Prostate gland (tissue), 2 donors: ENCODE measurements around the gene PCDH9. TPM values are rescaled to one million over a fixed set of nuclear protein-coding genes. Genes with fewer than 3 reads are reported as not detected.

Experiments
- DNase-seq: peaks from one replicate; pipeline ENCODE4 v3.0.0-alpha.2; 2019; ENCODE audit warnings: low spot score
- H3K27ac ChIP-seq, 2 donors: fragments of 200-600 bp; sonication (generic); 2 replicates each; pipeline ENCODE4 v1.5.1; 2017 to 2019
- H3K27me3 ChIP-seq: fragments of 200-600 bp; sonication (generic); replicated peaks from 2 replicates; pipeline ENCODE4 v1.5.1; 2019; ENCODE audit not compliant: insufficient read depth
- H3K36me3 ChIP-seq, 2 donors: fragments of 200-600 bp; sonication (generic); 1 replicate in 1 of 2; 2 replicates in 1 of 2; pipeline versions ENCODE4 v1.5.1 to v1.8.1; 2017 to 2019
- H3K4me1 ChIP-seq: fragments of 200-600 bp; sonication (generic); replicated peaks from 2 replicates; pipeline ENCODE4 v1.5.1; 2019
- H3K4me3 ChIP-seq, 2 donors: fragments of 200-600 bp; sonication (generic); 2 replicates each; pipeline ENCODE4 v1.5.1; 2017 to 2019
- H3K9me3 ChIP-seq: fragments of 200-600 bp; sonication (generic); 2 replicates; pipeline ENCODE4 v1.5.1; 2017
- CTCF ChIP-seq, 4 experiments: fragments of 200-600 bp in 2 of 4; fragments of 450-650 bp in 2 of 4; sonication (generic) in 2 of 4; IDR thresholded peaks; 1 replicate in 3 of 4; 2 replicates in 1 of 4; pipeline ENCODE4 v1.5.1; 2016 to 2019; ENCODE audit warnings: antibody characterized with exemption in 4 of 4, mild to moderate bottlenecking in 2 of 4, moderate library complexity in 2 of 4
- POLR2A ChIP-seq: fragments of 450-650 bp; IDR thresholded peaks from one replicate; pipeline ENCODE4 v1.6.1; 2016; ENCODE audit warnings: antibody characterized with exemption, mild to moderate bottlenecking
- POLR2AphosphoS5 ChIP-seq: sonication (generic); formaldehyde crosslinking; IDR thresholded peaks from one replicate; pipeline ENCODE4 v1.6.1; 2017; ENCODE audit warnings: antibody characterized with exemption
- WGBS: methylation state at CpG from one replicate; pipeline ENCODE4 v1.1.5; 2018; 5-methylcytosine and 5-hydroxymethylcytosine counted together
- intact Hi-C: fragments of 100-400 bp; cut with DNase I; formaldehyde crosslinking; loops from one replicate; pipeline ENCODE4 v1.14.2; 2022
- total RNA-seq, 2 donors: library from RNA; depleted of rRNA; stranded (reverse); fragments of >200 nt; gene quantifications; one replicate each; pipeline ENCODE4 v1.1.0, GENCODE V29; 2016

Gene PCDH9
- total RNA-seq, 2 donors from 2014 or later, result 1.8 to 5.5 TPM

- intact Hi-C loops, result no loop called here
- Histone ChIP-seq H3K4me3 (no peak overlapping the region), H3K27me3 (no peaks in the 10 kb centered on the region), H3K36me3 (no peaks in the 10 kb centered on the region), H3K27ac (no peak overlapping the region), H3K4me1 (no peaks in the 10 kb centered on the region), H3K9me3 (no peaks in the 10 kb centered on the region)
- no peak for TF ChIP-seq POLR2AphosphoS5
- 83% methylated on average over 3 of the region's 3 CpGs for WGBS
- no peak for DNase-seq
Observed at GRCh38 chr13:67076378-67076777, 153.8 kb downstream of the PCDH9 start.

- intact Hi-C loops, result no loop called here
- DNase-seq, result no peak
- no peaks in the 10 kb centered on the region for H3K27me3 ChIP-seq
- TF ChIP-seq POLR2AphosphoS5 (no peak), POLR2A (no peak), CTCF (IDR thresholded peaks at IDR 0.05) (no peak)
- H3K9me3 ChIP-seq, result no peaks in the 10 kb centered on the region
- H3K4me1 ChIP-seq, result no peaks in the 10 kb centered on the region
- 37% methylated on average over 1 of the region's 1 CpG for WGBS
- H3K27ac ChIP-seq, result no peak overlapping the region
- H3K4me3 ChIP-seq, result no peak overlapping the region
- H3K36me3 ChIP-seq, result no peaks in the 10 kb centered on the region
Observed at GRCh38 chr13:67075239-67075638, 154.9 kb downstream of the PCDH9 start.

- WGBS, result 92% methylated on average over 3 of the region's 3 CpGs
- Histone ChIP-seq H3K4me1 (no peaks in the 10 kb centered on the region), H3K27me3 (no peaks in the 10 kb centered on the region), H3K9me3 (no peaks in the 10 kb centered on the region), H3K27ac (no peak overlapping the region), H3K4me3 (no peak overlapping the region), H3K36me3 (no peaks in the 10 kb centered on the region)
- TF ChIP-seq CTCF (IDR thresholded peaks at IDR 0.05), result no peak
- TF ChIP-seq POLR2AphosphoS5, result no peak
- TF ChIP-seq POLR2A, result no peak
- DNase-seq, result no peak
- intact Hi-C loops, result no loop called here
Observed at GRCh38 chr13:67071918-67072598, 158.1 kb downstream of the PCDH9 start.

- Histone ChIP-seq H3K9me3 (no peaks in the 10 kb centered on the region), H3K36me3 (no peaks in the 10 kb centered on the region), H3K4me1 (no peaks in the 10 kb centered on the region), H3K4me3 (no peak overlapping the region), H3K27me3 (no peaks in the 10 kb centered on the region), H3K27ac (no peak overlapping the region)
- no peak for TF ChIP-seq POLR2AphosphoS5
- no peak for TF ChIP-seq POLR2A
- no peak for TF ChIP-seq CTCF (IDR thresholded peaks at IDR 0.05)
- no peak for DNase-seq
- intact Hi-C loops, result no loop called here
Observed at GRCh38 chr13:67070306-67070705, 159.8 kb downstream of the PCDH9 start.

GRCh38 chr13:67069117-67069767 lies 160.9 kb downstream of the PCDH9 start:
- no peak for TF ChIP-seq POLR2A
- TF ChIP-seq POLR2AphosphoS5, result no peak
- no peak for TF ChIP-seq CTCF (IDR thresholded peaks at IDR 0.05)
- Histone ChIP-seq H3K4me1 (no peaks in the 10 kb centered on the region), H3K9me3 (no peaks in the 10 kb centered on the region), H3K27me3 (no peaks in the 10 kb centered on the region), H3K27ac (no peak overlapping the region), H3K36me3 (no peaks in the 10 kb centered on the region), H3K4me3 (no peak overlapping the region)
- 90% methylated on average over 3 of the region's 3 CpGs for WGBS
- no peak for DNase-seq
- intact Hi-C loops, result no loop called here
